ENCODE measurements around the gene NR3C2. TPM values are rescaled to one million over a fixed set of nuclear protein-coding genes. Genes with fewer than 3 reads are reported as not detected.

Gene NR3C2
- total and polyA plus RNA-seq, 2 experiments from 2014 or later = 1.2 to 3.0 TPM

DNA sequence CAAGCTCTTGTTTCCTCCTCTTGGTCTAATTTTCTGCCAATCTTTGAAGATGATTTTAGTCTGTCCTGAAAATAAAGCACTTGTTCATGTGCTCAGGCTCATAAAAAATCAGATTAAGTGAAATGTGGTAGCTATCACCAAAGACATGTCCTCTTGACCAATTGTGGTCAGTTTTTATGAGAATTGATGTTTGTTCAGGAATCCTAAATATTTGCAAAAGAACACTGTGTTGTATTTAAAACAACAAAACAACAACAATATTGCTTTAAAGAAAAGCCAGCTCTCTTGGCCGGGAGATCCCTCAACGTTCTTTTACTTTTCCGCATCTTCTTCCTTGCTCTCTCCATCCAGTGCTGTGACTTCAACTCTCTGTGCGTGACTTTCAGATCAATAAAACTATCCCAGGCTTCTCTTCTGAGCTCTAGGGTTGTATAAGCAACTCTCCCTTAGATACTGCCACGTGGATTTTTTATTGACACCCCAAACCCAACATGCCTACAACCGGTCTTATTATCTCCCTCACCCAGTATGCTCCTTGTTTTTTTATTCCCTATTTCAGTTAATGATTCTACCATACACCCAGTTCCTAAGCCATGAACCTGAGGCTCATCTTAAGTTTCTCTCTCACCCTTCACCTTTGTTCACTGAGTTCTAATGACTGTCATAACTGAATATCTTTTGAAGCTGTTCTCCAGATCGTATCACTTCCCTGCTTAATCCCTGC is 400.4 kb downstream of the NR3C2 start (continued):
- TF ChIP-seq, protein P1, sequence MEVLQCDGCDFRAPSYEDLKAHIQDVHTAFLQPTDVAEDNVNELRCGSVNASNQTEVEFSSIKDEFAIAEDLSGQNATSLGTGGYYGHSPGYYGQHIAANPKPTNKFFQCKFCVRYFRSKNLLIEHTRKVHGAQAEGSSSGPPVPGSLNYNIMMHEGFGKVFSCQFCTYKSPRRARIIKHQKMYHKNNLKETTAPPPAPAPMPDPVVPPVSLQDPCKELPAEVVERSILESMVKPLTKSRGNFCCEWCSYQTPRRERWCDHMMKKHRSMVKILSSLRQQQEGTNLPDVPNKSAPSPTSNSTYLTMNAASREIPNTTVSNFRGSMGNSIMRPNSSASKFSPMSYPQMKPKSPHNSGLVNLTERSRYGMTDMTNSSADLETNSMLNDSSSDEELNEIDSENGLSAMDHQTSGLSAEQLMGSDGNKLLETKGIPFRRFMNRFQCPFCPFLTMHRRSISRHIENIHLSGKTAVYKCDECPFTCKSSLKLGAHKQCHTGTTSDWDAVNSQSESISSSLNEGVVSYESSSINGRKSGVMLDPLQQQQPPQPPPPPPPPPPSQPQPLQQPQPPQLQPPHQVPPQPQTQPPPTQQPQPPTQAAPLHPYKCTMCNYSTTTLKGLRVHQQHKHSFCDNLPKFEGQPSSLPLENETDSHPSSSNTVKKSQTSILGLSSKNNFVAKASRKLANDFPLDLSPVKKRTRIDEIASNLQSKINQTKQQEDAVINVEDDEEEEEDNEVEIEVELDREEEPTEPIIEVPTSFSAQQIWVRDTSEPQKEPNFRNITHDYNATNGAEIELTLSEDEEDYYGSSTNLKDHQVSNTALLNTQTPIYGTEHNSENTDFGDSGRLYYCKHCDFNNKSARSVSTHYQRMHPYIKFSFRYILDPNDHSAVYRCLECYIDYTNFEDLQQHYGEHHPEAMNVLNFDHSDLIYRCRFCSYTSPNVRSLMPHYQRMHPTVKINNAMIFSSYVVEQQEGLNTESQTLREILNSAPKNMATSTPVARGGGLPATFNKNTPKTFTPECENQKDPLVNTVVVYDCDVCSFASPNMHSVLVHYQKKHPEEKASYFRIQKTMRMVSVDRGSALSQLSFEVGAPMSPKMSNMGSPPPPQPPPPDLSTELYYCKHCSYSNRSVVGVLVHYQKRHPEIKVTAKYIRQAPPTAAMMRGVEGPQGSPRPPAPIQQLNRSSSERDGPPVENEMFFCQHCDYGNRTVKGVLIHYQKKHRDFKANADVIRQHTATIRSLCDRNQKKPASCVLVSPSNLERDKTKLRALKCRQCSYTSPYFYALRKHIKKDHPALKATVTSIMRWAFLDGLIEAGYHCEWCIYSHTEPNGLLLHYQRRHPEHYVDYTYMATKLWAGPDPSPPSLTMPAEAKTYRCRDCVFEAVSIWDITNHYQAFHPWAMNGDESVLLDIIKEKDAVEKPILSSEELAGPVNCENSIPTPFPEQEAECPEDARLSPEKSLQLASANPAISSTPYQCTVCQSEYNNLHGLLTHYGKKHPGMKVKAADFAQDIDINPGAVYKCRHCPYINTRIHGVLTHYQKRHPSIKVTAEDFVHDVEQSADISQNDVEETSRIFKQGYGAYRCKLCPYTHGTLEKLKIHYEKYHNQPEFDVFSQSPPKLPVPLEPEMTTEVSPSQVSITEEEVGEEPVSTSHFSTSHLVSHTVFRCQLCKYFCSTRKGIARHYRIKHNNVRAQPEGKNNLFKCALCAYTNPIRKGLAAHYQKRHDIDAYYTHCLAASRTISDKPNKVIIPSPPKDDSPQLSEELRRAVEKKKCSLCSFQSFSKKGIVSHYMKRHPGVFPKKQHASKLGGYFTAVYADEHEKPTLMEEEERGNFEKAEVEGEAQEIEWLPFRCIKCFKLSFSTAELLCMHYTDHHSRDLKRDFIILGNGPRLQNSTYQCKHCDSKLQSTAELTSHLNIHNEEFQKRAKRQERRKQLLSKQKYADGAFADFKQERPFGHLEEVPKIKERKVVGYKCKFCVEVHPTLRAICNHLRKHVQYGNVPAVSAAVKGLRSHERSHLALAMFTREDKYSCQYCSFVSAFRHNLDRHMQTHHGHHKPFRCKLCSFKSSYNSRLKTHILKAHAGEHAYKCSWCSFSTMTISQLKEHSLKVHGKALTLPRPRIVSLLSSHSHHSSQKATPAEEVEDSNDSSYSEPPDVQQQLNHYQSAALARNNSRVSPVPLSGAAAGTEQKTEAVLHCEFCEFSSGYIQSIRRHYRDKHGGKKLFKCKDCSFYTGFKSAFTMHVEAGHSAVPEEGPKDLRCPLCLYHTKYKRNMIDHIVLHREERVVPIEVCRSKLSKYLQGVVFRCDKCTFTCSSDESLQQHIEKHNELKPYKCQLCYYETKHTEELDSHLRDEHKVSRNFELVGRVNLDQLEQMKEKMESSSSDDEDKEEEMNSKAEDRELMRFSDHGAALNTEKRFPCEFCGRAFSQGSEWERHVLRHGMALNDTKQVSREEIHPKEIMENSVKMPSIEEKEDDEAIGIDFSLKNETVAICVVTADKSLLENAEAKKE (CRISPR knock-in tag; IDR thresholded peaks at IDR 0.05) = no peak
- TF ChIP-seq STAT1 (IDR thresholded peaks at IDR 0.05; ENCODE audit: unreplicated experiment) = no peak
- TF ChIP-seq ZNF331 (CRISPR knock-in tag; IDR thresholded peaks at IDR 0.05; ENCODE audit: low read depth) = no peak
- TF ChIP-seq, protein P2, sequence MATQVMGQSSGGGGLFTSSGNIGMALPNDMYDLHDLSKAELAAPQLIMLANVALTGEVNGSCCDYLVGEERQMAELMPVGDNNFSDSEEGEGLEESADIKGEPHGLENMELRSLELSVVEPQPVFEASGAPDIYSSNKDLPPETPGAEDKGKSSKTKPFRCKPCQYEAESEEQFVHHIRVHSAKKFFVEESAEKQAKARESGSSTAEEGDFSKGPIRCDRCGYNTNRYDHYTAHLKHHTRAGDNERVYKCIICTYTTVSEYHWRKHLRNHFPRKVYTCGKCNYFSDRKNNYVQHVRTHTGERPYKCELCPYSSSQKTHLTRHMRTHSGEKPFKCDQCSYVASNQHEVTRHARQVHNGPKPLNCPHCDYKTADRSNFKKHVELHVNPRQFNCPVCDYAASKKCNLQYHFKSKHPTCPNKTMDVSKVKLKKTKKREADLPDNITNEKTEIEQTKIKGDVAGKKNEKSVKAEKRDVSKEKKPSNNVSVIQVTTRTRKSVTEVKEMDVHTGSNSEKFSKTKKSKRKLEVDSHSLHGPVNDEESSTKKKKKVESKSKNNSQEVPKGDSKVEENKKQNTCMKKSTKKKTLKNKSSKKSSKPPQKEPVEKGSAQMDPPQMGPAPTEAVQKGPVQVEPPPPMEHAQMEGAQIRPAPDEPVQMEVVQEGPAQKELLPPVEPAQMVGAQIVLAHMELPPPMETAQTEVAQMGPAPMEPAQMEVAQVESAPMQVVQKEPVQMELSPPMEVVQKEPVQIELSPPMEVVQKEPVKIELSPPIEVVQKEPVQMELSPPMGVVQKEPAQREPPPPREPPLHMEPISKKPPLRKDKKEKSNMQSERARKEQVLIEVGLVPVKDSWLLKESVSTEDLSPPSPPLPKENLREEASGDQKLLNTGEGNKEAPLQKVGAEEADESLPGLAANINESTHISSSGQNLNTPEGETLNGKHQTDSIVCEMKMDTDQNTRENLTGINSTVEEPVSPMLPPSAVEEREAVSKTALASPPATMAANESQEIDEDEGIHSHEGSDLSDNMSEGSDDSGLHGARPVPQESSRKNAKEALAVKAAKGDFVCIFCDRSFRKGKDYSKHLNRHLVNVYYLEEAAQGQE (IDR thresholded peaks at IDR 0.05; ENCODE audit: unreplicated experiment) = no peak
- TF ChIP-seq CREB1 (CRISPR knock-in tag; IDR thresholded peaks at IDR 0.05; ENCODE audit: low read depth) = no peak
- TF ChIP-seq JUNB (IDR thresholded peaks at IDR 0.05; ENCODE audit: unreplicated experiment) = no peak
- TF ChIP-seq, protein P3, sequence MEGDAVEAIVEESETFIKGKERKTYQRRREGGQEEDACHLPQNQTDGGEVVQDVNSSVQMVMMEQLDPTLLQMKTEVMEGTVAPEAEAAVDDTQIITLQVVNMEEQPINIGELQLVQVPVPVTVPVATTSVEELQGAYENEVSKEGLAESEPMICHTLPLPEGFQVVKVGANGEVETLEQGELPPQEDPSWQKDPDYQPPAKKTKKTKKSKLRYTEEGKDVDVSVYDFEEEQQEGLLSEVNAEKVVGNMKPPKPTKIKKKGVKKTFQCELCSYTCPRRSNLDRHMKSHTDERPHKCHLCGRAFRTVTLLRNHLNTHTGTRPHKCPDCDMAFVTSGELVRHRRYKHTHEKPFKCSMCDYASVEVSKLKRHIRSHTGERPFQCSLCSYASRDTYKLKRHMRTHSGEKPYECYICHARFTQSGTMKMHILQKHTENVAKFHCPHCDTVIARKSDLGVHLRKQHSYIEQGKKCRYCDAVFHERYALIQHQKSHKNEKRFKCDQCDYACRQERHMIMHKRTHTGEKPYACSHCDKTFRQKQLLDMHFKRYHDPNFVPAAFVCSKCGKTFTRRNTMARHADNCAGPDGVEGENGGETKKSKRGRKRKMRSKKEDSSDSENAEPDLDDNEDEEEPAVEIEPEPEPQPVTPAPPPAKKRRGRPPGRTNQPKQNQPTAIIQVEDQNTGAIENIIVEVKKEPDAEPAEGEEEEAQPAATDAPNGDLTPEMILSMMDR (conservative IDR thresholded peaks at IDR 0.05; ENCODE audit: low read depth in 2 of 2) = no peak
